ENCODE data around the gene RNF20.
"Not testable (repeated sequence)": the region's sequence is repeated elsewhere in the genome, so short reads cannot be mapped to it uniquely, and the experiment has no call there.

The RNF20 gene, protein sequence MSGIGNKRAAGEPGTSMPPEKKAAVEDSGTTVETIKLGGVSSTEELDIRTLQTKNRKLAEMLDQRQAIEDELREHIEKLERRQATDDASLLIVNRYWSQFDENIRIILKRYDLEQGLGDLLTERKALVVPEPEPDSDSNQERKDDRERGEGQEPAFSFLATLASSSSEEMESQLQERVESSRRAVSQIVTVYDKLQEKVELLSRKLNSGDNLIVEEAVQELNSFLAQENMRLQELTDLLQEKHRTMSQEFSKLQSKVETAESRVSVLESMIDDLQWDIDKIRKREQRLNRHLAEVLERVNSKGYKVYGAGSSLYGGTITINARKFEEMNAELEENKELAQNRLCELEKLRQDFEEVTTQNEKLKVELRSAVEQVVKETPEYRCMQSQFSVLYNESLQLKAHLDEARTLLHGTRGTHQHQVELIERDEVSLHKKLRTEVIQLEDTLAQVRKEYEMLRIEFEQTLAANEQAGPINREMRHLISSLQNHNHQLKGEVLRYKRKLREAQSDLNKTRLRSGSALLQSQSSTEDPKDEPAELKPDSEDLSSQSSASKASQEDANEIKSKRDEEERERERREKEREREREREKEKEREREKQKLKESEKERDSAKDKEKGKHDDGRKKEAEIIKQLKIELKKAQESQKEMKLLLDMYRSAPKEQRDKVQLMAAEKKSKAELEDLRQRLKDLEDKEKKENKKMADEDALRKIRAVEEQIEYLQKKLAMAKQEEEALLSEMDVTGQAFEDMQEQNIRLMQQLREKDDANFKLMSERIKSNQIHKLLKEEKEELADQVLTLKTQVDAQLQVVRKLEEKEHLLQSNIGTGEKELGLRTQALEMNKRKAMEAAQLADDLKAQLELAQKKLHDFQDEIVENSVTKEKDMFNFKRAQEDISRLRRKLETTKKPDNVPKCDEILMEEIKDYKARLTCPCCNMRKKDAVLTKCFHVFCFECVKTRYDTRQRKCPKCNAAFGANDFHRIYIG

DNA sequence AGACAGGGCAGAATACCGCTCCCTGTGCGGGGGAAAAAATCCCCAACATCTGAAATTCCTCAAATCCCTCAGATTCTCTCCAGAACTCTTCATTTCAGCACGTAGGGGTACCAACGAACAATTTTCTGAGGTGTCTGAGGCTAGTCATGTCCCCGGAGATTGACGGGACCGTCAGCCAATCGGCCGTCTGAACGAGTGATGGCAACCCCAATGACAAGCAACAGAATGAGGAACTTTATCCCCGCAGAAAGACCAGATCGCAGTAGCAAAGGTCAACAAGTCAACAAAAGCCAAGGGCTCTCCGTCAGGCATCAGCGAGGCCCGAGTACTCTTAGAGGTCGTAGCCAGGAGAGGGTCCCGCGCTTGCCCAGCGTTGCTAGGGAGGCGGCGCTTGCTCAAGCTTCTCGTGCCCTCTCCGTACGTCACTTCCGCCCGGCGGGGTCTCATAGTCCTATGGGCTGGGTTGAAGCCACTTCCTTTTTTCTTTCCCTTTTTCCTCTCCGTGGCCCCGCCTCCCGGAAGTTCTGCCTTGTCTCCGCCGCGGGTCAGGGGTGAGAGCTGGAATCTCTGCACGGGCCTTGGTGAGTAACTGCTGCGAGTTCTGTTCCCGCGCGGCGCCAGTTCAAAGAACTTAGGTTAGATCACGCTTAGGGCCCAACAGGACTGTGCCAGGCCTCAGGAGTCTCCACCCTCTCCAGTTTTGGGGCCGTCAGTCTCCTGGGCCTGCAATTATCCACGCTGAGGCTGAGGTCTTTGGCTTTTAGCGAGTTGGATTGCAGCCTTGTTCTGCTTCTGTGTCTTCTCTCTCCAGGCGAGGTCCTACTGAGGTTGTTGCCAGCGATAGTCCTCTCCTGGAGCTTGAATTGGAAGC is at the start of gene RNF20:
RNF20 (plus strand) TSS at position 520 of the 871 bp plus-strand sequence. CDS start 1,571 bp downstream, outside the sequence.
- peak; percentile 98 to 100 (median 100) for DNase-seq

DNA sequence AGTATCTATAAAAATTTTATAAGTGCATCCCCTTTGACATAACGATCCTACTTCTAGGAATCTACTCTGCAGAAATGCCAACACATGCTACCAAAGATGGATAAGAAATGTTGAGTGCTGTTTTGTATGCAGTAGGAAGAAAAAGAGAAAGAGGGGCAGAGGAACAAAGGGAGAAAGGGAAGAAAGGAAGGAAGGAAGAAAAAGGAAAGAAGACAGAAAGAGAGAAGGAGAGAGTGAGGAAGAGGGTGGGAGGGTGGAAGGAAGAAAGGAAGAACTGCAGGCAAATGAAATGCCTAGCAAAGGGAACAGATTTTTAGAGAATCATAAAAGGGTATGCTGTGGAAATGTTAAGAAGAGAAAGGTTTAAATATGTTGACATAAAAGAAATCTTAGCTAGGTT is 49.6 kb upstream of the RNF20 start:
- DNase-seq, result no peak

DNA sequence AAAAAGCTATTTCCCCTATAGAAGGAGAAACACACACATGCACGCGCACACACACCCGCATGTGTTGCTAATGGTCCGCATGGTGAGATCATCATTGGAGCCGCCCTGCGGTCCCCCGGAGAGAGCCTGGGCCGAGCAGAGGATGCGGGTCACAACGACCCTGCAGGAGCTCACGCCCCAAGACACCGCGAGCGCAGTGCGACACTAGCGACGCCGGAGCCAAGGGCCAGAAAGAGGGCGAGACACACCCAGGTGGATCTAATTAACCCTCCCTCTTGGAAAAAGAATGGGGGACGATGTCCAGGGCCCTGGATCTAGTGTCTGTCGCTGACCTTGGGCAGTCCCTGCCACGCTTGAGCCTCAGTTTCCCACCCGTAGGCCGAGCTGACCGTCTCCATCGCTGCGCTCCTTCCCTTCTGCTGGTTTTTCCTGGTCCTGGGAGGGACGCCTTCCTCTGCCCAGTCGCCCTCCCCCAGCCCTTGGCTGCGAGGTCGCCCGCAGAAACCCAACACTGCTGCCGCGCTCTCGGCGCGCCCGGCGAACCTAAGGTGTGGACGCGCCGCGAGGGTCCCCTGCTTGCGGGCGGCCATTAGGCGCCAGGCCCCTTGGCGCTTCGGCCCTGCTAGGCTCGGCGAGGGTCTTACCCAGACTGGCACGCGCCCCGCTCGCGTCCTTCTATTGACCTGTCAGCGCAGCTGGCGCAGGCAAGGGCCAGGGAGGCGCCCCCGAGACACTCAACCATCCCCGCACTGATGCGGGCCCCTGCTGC is 47.5 kb upstream of the RNF20 start:
- DNase-seq, result no peak

DNA sequence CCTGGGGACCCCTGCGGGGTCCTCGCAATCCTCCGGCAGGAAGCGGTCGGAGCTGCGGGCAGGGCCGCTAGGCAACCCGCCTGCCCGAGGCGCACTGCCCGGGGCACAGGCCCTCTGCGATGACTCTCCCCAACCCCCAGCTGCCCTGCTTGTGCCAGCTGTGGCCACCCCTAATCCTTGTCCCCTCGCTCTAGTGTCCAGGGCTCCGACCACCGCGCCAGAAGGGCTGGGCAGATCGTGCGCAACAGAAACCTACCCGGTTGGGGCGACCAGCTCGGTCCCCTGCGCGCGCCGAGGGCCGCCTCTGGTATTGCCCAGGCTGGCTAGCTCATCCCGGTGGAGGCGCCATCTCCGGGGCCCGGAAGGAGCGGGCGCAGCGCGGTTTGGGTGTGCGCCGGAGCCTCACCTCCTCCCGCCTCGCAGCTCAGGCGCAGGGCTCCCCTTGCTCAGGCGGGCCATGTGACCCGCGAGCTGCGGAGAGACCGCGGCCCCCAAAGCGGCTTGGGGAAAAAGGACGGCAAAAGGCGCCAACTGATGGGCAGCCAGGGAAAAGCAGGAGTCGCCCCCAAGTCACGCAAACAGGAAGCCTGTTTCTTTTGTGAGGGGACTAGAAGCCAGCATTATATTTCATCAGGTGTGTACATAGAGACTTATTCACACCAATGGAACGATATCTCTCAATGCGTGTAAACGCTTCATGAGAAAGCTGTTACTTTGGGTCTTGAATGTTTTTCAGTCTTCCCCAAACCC is 46.8 kb upstream of the RNF20 start:
- DNase-seq, result no peak

DNA sequence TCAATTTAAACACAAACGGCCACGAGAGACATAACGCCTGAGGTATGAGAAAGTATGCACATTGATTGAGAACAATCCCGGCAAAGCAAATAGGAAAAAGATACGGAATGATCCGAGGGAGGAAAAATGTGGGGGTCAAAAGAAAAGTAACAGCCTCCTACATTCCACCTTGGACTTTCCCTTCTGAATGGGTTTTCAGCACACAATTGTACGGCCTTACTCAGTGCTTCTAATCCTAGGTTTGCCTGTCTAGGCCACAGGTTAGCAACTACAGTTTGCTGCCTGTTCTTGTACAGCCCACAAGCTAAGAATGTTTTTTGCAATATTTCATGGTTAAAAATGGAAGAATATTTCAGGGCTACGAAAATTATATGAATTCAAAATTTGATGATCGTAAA is 46.2 kb upstream of the RNF20 start:
- DNase-seq, result no peak

DNA sequence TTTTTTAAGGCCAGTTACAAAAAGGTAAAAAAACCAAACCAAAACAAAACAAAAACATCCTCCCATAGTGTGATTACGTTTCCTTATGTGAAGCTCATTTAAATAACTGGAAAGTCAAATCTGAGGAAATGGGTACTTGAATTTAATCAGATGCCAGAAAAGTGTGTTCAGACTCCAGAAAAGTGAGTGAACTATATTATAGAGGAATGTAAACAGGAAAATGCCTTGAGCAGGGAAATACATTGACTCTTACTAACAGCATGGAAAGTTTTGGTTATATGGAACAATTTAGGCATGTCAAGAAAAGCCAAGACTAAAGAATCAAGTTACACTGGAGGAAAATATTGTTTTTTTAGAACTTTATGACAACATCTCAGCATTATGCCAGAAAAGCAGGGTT is 37.8 kb upstream of the RNF20 start:
- no peak for DNase-seq

DNA sequence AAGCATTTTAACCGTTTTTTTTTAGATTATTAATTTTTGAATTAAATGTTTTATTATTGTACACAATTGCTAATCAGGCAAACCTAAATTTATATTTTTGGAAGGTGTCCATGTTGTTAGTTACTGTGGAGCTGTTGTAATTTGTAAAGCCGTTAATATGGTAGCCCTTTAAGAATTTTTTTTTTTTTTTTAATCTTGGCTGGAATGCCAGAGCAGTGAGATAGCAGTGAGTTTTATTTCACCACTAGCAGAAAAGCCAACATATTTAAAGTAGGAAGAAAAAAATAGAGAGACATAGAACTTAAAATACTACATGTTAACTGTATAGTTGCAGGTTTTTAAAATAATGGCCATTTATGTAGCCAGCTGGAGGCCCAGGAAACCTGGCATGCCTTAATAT is 35.3 kb upstream of the RNF20 start:
- DNase-seq, result no peak

DNA sequence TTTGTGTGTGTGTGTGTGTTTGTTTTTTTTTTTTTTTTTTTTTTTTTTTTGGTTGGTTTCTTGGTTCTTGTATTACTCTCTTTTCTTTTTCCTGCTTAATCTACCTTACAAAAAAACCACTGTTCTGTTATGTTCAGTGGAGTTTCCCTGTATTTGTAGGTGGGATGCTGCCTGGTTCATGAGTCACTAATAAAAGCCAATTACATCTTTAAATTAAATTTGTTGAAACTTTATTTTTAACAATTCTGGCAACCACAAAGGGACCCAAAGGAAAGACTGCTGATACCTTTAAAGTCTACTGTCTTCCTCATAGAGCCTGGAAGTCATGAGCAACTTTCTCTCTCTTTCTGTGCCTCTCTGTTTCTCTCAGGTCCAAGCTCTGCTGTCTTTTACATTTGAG is 29.5 kb upstream of the RNF20 start:
- no peak for DNase-seq

DNA sequence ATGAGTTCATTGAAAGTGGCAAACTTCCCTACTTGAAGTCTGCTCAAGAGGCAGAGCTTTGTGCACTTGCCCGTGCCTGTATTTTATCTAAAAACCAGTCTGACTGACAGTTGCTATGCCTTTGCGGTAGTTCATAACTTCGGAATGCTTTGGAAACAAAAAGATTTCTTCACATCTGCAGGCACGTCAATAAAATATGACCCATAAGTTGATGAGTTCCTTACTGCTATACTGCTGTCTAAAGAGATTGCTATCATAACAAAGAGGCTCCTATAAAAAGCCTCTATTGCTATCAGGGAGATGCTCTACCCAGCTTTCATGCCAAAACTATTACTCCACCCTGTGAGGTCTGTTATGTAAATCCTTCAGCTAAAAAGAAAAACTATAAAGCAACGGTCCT is 25.4 kb upstream of the RNF20 start:
- DNase-seq, result no peak

DNA sequence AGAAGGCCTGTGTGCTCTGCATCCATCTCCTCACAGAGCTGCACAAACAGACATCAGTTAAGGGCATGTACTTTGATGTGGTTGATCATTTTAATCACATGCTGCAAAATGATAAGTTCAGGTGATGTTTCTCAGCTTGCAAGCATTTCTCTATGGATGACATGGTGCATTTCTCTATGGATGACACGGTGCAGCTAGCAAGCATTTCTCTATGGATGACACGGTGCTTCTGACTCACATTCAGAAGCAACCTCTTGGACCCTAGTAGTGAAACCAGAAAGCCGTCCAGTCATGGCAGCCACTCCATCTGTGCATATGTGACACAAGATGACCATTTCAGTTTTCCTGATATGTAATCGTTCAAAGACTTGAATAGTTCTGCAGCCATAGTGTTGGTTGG is 24.1 kb upstream of the RNF20 start:
- no peak for DNase-seq

DNA sequence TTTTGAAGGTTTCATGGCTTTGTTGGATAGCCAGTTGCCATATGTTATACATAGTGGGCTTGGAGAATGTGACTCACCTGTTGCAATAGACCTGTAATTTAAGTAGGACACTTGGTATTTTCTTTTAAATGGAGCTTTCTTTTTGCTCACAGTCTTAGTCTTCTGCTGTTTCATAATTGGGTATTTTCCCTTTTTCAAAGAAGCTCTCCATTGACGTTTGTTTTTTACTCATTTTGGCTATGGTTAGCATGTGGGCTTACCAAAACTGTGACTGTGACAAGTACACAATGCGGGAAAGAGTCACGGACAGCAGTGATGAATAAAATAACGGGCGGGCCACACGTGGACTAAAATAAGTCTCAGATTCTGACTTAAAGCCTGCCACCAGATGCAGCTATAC is 23.2 kb upstream of the RNF20 start:
- DNase-seq, result no peak

DNA sequence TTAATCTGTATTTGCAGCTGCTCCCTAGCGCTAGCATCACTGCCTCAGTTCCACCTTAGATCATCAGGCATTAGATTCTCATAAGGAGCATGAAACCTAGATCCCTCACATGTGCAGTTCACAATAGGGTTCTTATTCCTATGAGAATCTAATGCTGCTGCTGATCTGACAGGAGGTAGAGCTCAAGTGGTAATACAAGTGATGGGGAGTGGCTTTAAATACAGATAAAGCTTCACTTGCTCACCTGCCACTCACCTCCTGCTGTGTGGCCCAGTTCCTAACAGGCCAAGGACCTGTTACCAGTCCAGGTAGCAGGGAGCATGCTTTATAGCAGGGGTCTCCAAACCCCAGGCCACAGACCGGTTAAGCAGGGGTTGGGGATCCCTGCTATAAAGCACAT is 22.6 kb upstream of the RNF20 start:
- DNase-seq, result no peak

DNA sequence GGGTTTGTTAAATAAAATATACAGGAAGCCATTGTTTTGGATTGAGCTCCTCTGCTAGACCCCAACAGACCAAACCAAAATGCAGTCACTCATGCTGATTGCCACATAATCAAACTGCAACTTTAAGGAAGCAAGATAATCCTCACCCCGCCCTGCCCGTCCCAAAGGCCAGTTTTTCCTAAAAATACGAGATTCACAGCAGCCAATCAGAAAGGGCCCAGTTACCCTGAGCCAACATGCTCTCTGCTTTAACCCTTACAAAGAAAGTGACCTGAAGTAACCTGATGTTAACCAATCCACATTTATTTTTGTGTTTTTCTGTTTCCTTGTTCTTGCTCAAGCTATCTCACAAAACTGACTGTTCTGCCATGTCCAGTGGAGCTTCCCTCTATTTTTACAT is 21.5 kb upstream of the RNF20 start:
- no peak for DNase-seq

DNA sequence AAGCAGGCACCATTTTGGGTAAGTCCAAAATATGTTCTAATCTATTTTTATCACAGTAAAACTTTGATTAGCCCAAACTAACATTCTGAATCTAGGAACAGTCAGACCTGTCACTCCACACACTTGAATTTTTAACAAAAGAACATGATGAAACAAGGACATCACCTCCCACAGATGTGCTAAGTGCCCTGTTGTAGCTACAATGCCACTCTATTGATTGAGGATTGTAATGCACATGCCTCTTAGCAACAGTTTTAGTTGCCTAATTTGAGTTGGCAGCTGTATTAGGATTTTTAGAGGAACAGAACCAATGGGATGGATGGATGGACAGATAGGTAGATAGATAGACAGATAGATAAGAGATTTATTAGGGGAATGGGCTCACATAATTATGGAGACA is 20.3 kb upstream of the RNF20 start:
- DNase-seq, result no peak

DNA sequence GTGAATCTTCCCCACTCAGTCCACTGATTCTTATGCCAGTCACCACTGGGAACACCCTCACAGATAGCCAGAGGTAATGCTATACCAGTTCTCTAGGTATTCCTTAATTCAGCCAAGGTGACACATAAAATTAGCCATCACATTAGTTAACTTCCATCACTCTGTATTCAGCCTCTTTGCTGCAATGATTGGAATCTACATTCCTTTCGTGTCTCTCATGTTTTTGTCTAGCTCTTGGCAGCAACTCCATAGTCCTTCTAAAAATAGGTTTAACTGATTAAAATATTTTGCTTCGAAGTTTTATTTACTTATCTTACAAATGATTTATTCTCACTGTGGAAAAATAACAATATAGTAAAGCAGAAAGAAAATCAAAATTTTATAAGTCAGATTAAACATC is 19.6 kb upstream of the RNF20 start:
- no peak for DNase-seq

DNA sequence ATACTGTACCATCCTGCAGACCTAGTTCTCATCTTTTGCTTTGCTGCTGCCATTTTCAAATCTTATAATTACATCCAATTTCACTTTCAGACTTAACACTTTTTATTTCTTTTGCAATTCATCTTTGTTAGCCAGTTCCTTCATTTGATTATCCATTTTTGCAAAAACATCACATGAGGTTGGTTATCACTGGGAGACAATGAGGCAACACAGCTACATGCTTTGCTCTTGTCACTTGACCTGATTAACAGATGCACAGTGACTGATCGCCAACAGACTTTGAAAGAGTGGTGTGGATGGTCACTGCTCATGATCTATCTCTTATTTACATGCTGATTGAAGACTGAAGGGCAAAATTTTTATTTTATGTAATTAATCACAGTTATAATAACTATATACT is 17.0 kb upstream of the RNF20 start:
- no peak for DNase-seq

DNA sequence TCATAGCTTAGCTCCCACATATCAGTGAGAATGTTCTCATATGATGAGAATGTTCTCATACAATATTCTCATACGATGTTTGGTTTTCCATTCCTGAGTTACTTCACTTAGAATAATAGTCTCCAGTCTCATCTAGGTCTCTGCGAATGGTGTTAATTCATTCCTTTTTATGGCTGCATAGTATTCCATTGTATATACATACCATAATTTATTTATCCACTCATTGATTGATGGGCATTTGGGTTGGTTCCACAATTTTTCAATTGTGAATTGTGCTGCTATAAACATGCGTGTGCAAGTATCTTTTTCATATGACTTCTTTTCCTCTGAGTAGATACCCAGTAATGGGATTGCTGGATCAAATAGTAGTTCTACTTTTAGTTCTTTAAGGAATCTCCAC is 15.2 kb upstream of the RNF20 start:
- DNase-seq, result not testable (repeated sequence)

DNA sequence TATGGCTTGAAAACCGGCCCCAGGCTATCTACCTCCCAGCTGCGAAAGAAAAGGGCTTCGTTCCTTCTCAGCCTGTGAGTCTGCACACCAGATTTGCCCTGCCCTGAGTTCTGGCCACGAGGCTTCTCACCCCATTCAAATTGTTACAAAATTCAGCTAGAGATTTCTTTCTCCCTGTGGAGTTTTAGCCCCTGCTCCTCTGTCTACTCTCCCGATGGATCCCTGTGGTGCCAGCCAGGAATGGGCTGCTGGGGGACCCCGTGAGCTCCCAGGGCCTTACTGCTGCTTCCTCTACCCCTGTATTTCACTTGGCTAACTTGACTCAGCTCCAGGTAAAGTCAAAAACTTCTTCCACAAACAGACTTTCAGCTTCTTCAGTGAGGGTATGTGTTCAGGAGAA is 9.3 kb upstream of the RNF20 start:
- no peak for DNase-seq

DNA sequence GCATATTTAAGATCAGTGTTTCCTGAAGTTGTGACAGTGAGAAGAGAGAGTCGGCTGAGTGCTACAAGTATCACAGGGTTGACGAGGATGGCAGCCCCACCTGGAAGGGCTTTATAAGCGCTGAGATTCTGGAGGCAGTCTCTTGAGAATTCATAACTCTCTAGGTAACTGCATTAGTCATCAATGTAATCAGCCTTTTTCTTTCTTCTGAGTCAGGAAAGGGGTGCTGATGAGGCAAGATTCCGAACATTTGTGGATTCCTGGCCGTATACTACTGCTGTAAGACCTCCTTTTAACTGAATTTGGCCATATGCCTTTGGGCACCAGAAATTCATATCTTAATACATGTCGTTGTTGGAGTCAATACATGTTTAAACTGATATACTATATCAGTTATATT is 6.6 kb upstream of the RNF20 start:
- no peak for DNase-seq

DNA sequence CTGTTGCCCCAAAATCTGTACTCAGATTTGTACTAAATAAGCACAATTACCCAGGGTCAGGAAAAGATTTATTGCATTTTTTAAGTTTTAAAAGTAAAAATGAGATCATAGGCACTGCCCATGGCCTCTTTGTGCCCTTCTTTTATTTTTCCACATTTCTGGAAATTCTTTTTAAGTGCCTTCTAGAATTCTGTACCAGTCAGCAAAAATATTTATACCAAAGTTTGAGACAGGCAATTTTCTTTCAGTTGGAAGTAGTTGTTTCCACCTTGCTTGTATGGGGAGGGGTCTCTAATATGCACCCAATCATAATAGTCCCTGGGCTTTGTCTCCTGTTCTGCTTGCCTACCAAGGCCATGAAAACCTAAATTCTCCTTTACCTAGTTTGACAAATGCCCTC is 5.6 kb upstream of the RNF20 start:
- no peak for DNase-seq

DNA sequence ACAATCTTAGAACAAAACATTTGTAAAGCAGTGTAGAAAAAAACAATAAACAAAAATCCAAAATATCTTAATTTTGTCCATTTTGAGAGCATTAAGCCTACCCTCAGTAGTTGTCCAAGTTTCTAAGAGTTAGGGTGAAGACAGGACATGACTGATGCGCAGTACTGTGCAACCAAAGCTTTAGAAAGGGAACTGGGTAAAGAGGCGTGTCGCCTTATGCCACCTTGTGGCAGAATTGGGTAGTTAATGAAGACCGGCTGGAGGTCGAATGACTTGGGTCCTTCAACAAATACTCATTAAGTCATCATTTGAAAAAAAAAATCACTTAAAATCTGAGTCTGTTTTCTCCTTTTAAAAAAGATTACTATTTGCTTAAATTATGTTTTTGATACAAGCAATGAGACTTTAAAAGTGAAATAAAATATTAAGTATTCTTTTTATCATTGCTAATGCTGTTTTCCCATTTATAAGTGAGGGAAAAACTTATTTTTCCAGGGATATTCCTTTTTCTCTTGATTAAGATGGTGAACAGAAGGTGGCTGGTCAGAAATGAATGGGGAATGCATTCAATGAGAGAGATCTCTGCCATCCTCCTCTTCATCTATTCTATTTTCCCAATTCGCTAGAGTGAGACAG is 3.5 kb upstream of the RNF20 start:
- peak; percentile 25 to 54 (median 40) for DNase-seq

Measured in stimulated activated naive CD4-positive, alpha-beta T cell (primary cell).